ENCODE measurements around the gene TMC8. TPM values are rescaled to one million over a fixed set of nuclear protein-coding genes. Genes with fewer than 3 reads are reported as not detected.
"Not testable (repeated sequence)": the region's sequence is repeated elsewhere in the genome, so short reads cannot be mapped to it uniquely, and the experiment has no call there.

Gene TMC8
- total and polyA plus RNA-seq, 11 donors, result 0.81 to 21.6 (median 1.2) TPM

- H3K36me3 ChIP-seq, result peaks cover 0 to 28% (median 0%) of the 10 kb centered on the region in 9 donors
- intact Hi-C loops (cut with DNase I), result no loop called here
- WGBS, 4 donors, result 89 to 91% (median 91%) methylated on average over 9 of the region's 9 CpGs
- no peak overlapping the region for H3K4me3 ChIP-seq
- H3K9me3 ChIP-seq, result no peaks in the 10 kb centered on the region
- DNase-seq (no peak), ATAC-seq (no peak)
- no peak overlapping the region for H3K27ac ChIP-seq
- H3K4me1 ChIP-seq, result peaks cover 0 to 75% (median 14%) of the 10 kb centered on the region in 12 donors
- no peaks in the 10 kb centered on the region for H3K27me3 ChIP-seq
- no peak for TF ChIP-seq POLR2A (IDR thresholded peaks at IDR 0.05)
- no peak for TF ChIP-seq CTCF (IDR thresholded peaks at IDR 0.05)
These were observed 5.4 kb downstream of the TMC8 start for GRCh38 chr17:78135858-78136500.

GRCh38 chr17:78137392-78138203, 7.0 kb downstream of the TMC8 start:
- TF ChIP-seq CTCF (IDR thresholded peaks at IDR 0.05) (peak in 7 of 12 donors; percentile 10 to 39 (median 22)), POLR2A (IDR thresholded peaks at IDR 0.05) (no peak)
- DNase-seq, result no peak
- H3K4me3 ChIP-seq, result no peak overlapping the region
- 63 to 71% (median 69%) methylated on average over 22 to 26 of the region's 26 CpGs for WGBS, 4 donors
- no peaks in the 10 kb centered on the region for H3K27me3 ChIP-seq
- no peak overlapping the region for H3K27ac ChIP-seq
- H3K4me1 ChIP-seq, result peaks cover 0 to 67% (median 10%) of the 10 kb centered on the region in 12 donors
- no peak for ATAC-seq
- peaks cover 0 to 41% (median 0%) of the 10 kb centered on the region in 9 donors for H3K36me3 ChIP-seq
- H3K9me3 ChIP-seq, result no peaks in the 10 kb centered on the region
- intact Hi-C loops (cut with DNase I), result no loop called here

GRCh38 chr17:78138204-78139060, 7.9 kb downstream of the TMC8 start:
- ATAC-seq (no peak), DNase-seq (no peak)
- H3K4me3 ChIP-seq, result no peak overlapping the region
- H3K9me3 ChIP-seq, result no peaks in the 10 kb centered on the region
- H3K36me3 ChIP-seq, result peaks cover 0 to 37% (median 0%) of the 10 kb centered on the region in 9 donors
- WGBS, 4 donors, result 85 to 88% (median 87%) methylated on average over 17 of the region's 17 CpGs
- intact Hi-C loops (cut with DNase I), result no loop called here
- TF ChIP-seq POLR2A (IDR thresholded peaks at IDR 0.05), result no peak
- TF ChIP-seq CTCF (IDR thresholded peaks at IDR 0.05), result no peak
- H3K4me1 ChIP-seq, result peaks cover 0 to 62% (median 9%) of the 10 kb centered on the region in 12 donors
- no peak overlapping the region for H3K27ac ChIP-seq
- H3K27me3 ChIP-seq, result no peaks in the 10 kb centered on the region

- Histone ChIP-seq H3K27ac (peak overlapping the region in 1 of 12 donors; percentile 37), H3K4me1 (peaks cover 6 to 62% (median 15%) of the 10 kb centered on the region in 12 donors), H3K36me3 (peaks cover 0 to 30% (median 0%) of the 10 kb centered on the region in 9 donors)
- 90 to 95% (median 94%) methylated on average over 12 of the region's 12 CpGs for WGBS, 4 donors
- DNase-seq; H3K27me3 ChIP-seq; ATAC-seq; H3K9me3 ChIP-seq; intact Hi-C loops (cut with DNase I); H3K4me3 ChIP-seq: not testable (repeated sequence)
These were observed 9.2 kb downstream of the TMC8 start for GRCh38 chr17:78139861-78140168.
